ENCODE measurements around the gene TYW5. TPM values are rescaled to one million over a fixed set of nuclear protein-coding genes. Genes with fewer than 3 reads are reported as not detected.

TYW5 gene
- total and polyA plus RNA-seq, 2 donors (not counting 1 experiment from before 2014, with no cell fraction given), result 5.8 to 10.1 TPM

DNA sequence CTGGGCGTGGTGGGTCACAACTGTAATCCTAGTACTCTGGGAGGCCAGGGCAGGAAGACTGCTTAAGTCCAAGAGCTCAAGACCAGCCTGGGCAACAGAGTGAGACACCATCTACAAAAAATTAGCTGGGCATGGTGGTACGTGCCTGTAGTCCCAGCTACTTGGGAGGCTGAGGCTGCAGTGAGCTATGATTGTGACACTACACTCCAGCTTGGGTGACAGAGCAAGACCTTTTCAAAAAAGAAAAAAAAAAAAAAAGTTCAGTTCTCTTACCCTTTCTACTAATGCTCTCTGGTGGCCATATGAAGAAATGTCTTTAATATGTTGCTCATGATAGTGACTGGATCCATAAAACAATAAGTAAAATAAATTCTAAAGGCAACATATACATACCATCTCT, 14.9 kb downstream of the TYW5 start:
- peak; percentile 11 to 47 for DNase-seq (ENCODE audit: low read depth in 2 of 2)
- Histone ChIP-seq H3K9ac (ENCODE audit: insufficient read depth, low read length) (no peak overlapping the region), H2AFZ (ENCODE audit: low read length) (no peak overlapping the region), H3K4me1 (ENCODE audit: control insufficient read depth, extremely low read depth, insufficient read depth, low read length) (no peaks in the 10 kb centered on the region), H4K20me1 (ENCODE audit: control insufficient read depth, extremely low read depth, insufficient read depth, low read length) (no peaks in the 10 kb centered on the region), H3K79me2 (ENCODE audit: control insufficient read depth, insufficient read depth, low read length) (no peaks in the 10 kb centered on the region), H3K4me2 (ENCODE audit: extremely low read depth, insufficient read depth, low read length) (no peak overlapping the region), H3K9me3 (ENCODE audit: control insufficient read depth, insufficient read depth, low read depth, low read length) (no peaks in the 10 kb centered on the region), H3K4me3 (replicated peaks in 1 of 4; ENCODE audit: control extremely low read depth in 1 of 4, insufficient read depth in 1 of 4, low read depth in 3 of 4, low read length in 4 of 4) (no peak overlapping the region), H3K27ac (ENCODE audit: insufficient read depth, low read length) (no peak overlapping the region), H3K36me3 (ENCODE audit: control insufficient read depth, insufficient read depth, low read length) (peaks cover 1% of the 10 kb centered on the region), H3K27me3 (ENCODE audit: control insufficient read depth, insufficient read depth, low read length) (no peaks in the 10 kb centered on the region)
- TF ChIP-seq EZH2 (IDR thresholded peaks at IDR 0.05; ENCODE audit: low read length, missing control alignments) (no peak), CTCF (conservative IDR thresholded peaks at IDR 0.05 in 1 of 2, IDR thresholded peaks at IDR 0.05 in 1 of 2; ENCODE audit: low read depth in 1 of 2, low read length in 2 of 2) (no peak)

DNA sequence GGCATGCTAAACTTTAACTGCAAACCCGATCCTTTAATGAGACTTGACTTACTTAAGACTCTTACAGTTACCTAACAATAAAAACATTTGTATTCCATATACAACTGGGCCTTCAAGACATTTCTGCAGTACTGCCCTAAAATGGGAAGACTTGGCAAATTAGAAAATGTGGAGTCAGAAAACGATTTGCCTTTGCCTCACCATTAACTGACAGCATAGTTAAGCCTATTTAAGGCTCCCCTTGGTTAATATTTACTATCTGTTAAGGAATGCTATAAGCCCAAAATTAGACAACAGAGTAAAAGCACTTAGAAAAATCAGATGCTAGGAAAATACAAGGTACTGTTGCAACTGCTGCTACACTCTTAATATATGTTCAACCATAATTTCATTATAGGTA, 18.7 kb downstream of the TYW5 start:
- Histone ChIP-seq H3K4me1 (ENCODE audit: control insufficient read depth, extremely low read depth, insufficient read depth, low read length) (peaks cover 4% of the 10 kb centered on the region), H3K27ac (ENCODE audit: insufficient read depth, low read length) (no peak overlapping the region), H3K36me3 (ENCODE audit: control insufficient read depth, insufficient read depth, low read length) (peaks cover 2% of the 10 kb centered on the region), H3K9me3 (ENCODE audit: control insufficient read depth, insufficient read depth, low read depth, low read length) (no peaks in the 10 kb centered on the region), H3K4me2 (ENCODE audit: extremely low read depth, insufficient read depth, low read length) (no peak overlapping the region), H3K9ac (ENCODE audit: insufficient read depth, low read length) (no peak overlapping the region), H2AFZ (ENCODE audit: low read length) (no peak overlapping the region), H4K20me1 (ENCODE audit: control insufficient read depth, extremely low read depth, insufficient read depth, low read length) (no peaks in the 10 kb centered on the region), H3K27me3 (ENCODE audit: control insufficient read depth, insufficient read depth, low read length) (no peaks in the 10 kb centered on the region), H3K4me3 (replicated peaks in 1 of 4; ENCODE audit: control extremely low read depth in 1 of 4, insufficient read depth in 1 of 4, low read depth in 3 of 4, low read length in 4 of 4) (no peak overlapping the region), H3K79me2 (ENCODE audit: control insufficient read depth, insufficient read depth, low read length) (no peaks in the 10 kb centered on the region)
- DNase-seq (ENCODE audit: low read depth in 2 of 2), result no peak
- TF ChIP-seq CTCF (conservative IDR thresholded peaks at IDR 0.05 in 1 of 2, IDR thresholded peaks at IDR 0.05 in 1 of 2; ENCODE audit: low read depth in 1 of 2, low read length in 2 of 2) (no peak), EZH2 (IDR thresholded peaks at IDR 0.05; ENCODE audit: low read length, missing control alignments) (no peak)

- Histone ChIP-seq H3K4me2 (ENCODE audit: extremely low read depth, insufficient read depth, low read length) (no peak overlapping the region), H3K9ac (ENCODE audit: insufficient read depth, low read length) (no peak overlapping the region), H3K4me1 (ENCODE audit: control insufficient read depth, extremely low read depth, insufficient read depth, low read length) (peaks cover 4% of the 10 kb centered on the region), H3K27me3 (ENCODE audit: control insufficient read depth, insufficient read depth, low read length) (no peaks in the 10 kb centered on the region), H4K20me1 (ENCODE audit: control insufficient read depth, extremely low read depth, insufficient read depth, low read length) (no peaks in the 10 kb centered on the region), H3K79me2 (ENCODE audit: control insufficient read depth, insufficient read depth, low read length) (no peaks in the 10 kb centered on the region), H3K36me3 (ENCODE audit: control insufficient read depth, insufficient read depth, low read length) (peaks cover 4% of the 10 kb centered on the region), H2AFZ (ENCODE audit: low read length) (no peak overlapping the region), H3K27ac (ENCODE audit: insufficient read depth, low read length) (no peak overlapping the region), H3K9me3 (ENCODE audit: control insufficient read depth, insufficient read depth, low read depth, low read length) (no peaks in the 10 kb centered on the region), H3K4me3 (replicated peaks in 1 of 4; ENCODE audit: control extremely low read depth in 1 of 4, insufficient read depth in 1 of 4, low read depth in 3 of 4, low read length in 4 of 4) (no peak overlapping the region)
- no peak for DNase-seq (ENCODE audit: low read depth in 2 of 2)
- TF ChIP-seq CTCF (conservative IDR thresholded peaks at IDR 0.05 in 1 of 2, IDR thresholded peaks at IDR 0.05 in 1 of 2; ENCODE audit: low read depth in 1 of 2, low read length in 2 of 2) (no peak), EZH2 (IDR thresholded peaks at IDR 0.05; ENCODE audit: low read length, missing control alignments) (no peak)
These were observed 21.8 kb downstream of the TYW5 start for GRCh38 chr2:199933466-199933865.

Measured in fibroblast of lung (primary cell).